Activated naive CD8-positive, alpha-beta T cell treated with anti-CD3 and anti-CD28 coated beads, Interleukin-2, amount 10 ng/mL, durations not matched to agents 7 days and 5 days (primary cell): Measurements from ENCODE around the gene LRWD1. TPM values are rescaled to one million over a fixed set of nuclear protein-coding genes. Genes with fewer than 3 reads are reported as not detected.
"Not testable (repeated sequence)": the region's sequence is repeated elsewhere in the genome, so short reads cannot be mapped to it uniquely, and the experiment has no call there.

Experiments
- ATAC-seq: fragments of 150-1000 bp; cut with Tn5 transposase; one replicate; pipeline ENCODE4 v1.10.0; 2021; ENCODE audit warnings: low read depth, moderate library complexity
- POLR2A ChIA-PET: fragments of 350-600 bp; sonication (Branson Sonifier 250); formaldehyde crosslinking; loops from one replicate; lab custom pipeline; 2021; ENCODE audit warnings: antibody characterized with exemption; lab: Charles Lee
- DNase-seq: peaks from one replicate; pipeline ENCODE4 v3.0.0; 2021
- H3K27ac Mint-ChIP-seq: one replicate; pipeline ENCODE4 v1.8.0; 2022; ENCODE audit warnings: mild to moderate bottlenecking, mixed read lengths
- H3K27me3 Mint-ChIP-seq: one replicate; pipeline ENCODE4 v1.8.0; 2022; ENCODE audit warnings: mild to moderate bottlenecking, moderate library complexity, mixed read lengths
- H3K36me3 Mint-ChIP-seq: one replicate; pipeline ENCODE4 v1.8.0; 2021; ENCODE audit warnings: mild to moderate bottlenecking, mixed read lengths
- H3K4me1 Mint-ChIP-seq: one replicate; pipeline ENCODE4 v1.8.0; 2021; ENCODE audit warnings: mixed read lengths
- H3K4me3 Mint-ChIP-seq: one replicate; pipeline ENCODE4 v1.8.0; 2022; ENCODE audit warnings: mild to moderate bottlenecking, moderate library complexity, mixed read lengths
- H3K9me3 Mint-ChIP-seq: one replicate; pipeline ENCODE4 v1.8.0; 2021; ENCODE audit warnings: mixed read lengths
- total RNA-seq, 2 experiments: library from RNA; stranded (reverse); gene quantifications; one replicate each; pipeline ENCODE4 v1.2.3, GENCODE V29; 2021

LRWD1 gene
- total RNA-seq, 2 experiments from 2014 or later = 14.7 to 15.8 TPM

DNA sequence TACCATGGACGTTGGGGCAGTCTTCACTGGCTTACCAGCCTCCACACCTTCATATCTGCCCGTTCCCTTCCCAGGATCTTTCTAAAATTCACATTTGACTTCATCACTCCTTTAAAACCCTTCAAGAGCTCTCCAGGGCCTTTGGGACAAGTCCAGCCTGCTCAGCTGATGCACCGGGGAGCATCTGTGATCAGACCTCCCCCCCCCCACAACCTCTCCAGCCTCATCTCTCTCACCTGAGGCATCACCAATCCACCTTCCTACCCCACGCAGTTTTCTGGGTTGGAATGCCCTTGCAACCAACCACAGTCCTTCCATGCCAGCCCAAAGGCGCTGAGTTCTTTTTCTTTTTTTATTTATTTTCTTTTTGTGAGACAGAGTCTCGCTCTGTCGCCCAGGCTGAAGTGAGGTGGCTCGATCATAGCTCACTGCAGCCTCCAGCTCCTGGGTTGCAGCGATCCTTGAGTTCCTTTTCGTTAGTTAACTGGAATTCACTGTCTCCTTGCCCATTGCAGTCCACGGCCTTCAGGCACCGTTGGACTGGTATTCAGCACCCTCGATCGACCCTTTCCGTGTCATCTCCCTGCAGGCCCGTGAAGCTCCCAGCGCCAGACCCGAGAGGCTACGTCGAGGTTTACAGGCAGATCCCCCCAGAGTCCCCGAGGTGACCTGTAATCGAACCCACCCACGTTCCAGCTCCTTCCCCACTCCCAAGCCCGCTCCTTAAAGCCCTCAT, 775 bp upstream of the LRWD1 start:
- ATAC-seq (peak; percentile 3), DNase-seq (no peak)
- H3K4me1 Mint-ChIP-seq = peaks cover 16% of the 10 kb centered on the region
- H3K27ac Mint-ChIP-seq = peak overlapping the region; percentile 83
- no peaks in the 10 kb centered on the region for H3K27me3 Mint-ChIP-seq
- POLR2A ChIA-PET = interaction anchor here (0.9 to 2.2 kb wide), 6 partner anchors 9 to 68 kb away, joined by 3 to 9 read pairs (median 6); partner anchors contain the start of gene PRKRIP1
- peak overlapping the region; percentile 94 for H3K4me3 Mint-ChIP-seq
- peaks cover 5% of the 10 kb centered on the region for H3K36me3 Mint-ChIP-seq
- no peaks in the 10 kb centered on the region for H3K9me3 Mint-ChIP-seq

DNA sequence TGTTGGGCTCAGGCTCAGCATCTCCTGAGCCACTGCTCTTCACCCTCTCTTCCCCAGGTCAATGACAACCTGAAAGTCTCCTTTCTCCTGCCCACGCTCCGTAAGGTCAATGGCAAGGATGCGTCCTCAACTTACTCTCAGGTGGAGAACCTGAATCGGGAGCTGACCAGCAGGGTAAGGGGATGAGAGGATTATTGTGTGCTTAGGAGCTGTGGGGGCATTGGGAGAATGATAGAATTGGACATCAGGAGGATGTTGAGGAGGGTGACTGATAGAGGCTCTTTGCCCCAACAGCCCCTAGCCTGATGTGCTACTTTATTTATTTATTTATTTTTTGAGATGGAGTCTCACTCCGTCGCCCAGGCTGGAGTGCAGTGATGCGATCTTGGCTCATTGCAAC, 1.3 kb downstream of the LRWD1 start:
- no peaks in the 10 kb centered on the region for H3K27me3 Mint-ChIP-seq
- H3K27ac Mint-ChIP-seq = peak overlapping the region; percentile 20
- ATAC-seq = no peak
- POLR2A ChIA-PET = interaction anchor here (1.2 kb wide), 1 partner anchor 14 kb away, joined by 3 read pairs; no protein-coding TSS in a partner anchor
- H3K4me3 Mint-ChIP-seq = peak overlapping the region; percentile 94
- no peaks in the 10 kb centered on the region for H3K36me3 Mint-ChIP-seq
- H3K4me1 Mint-ChIP-seq = peaks cover 16% of the 10 kb centered on the region
- DNase-seq = no peak
- no peaks in the 10 kb centered on the region for H3K9me3 Mint-ChIP-seq

DNA sequence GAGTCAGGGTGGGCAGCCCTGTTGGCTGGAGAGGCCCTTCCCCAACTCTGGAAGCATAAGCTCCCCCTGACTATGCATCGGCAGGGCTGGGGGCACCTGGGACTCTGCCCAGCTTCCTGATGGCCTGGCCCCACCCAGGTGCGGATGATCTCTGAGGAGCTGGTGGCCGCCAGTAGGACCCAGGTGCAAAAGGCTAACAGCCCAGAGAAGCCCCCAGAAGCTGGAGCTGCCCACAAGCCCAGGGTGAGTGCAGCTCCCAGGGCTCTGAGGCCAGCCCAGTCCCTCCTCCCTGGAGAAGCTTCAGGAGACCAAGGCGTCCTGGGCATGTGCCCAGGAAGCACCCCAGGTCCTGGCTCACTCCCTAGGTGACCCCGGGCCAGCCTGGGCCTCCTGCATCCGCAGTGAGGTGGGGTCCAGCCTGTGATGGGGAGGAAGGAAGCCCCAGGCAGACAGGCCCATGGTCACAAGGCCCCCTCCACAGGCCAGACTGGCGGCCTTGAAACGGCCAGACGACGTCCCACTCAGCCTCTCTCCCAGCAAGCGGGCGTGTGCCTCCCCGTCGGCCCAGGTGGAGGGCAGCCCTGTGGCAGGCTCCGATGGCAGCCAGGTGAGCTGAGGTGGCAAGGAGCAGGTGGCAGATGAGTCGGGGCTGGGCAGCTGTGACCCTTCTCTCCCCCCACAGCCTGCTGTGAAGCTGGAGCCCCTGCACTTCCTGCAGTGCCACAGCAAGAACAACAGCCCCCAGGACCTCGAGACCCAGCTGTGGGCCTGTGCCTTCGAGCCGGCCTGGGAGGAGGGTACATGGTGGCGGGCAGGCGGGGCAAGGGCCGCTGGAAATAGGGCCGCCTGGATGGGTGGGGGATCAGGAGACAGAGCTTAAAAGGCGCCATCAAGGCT, 3.0 kb downstream of the LRWD1 start:
- Mint-ChIP-seq H3K4me1 (peaks cover 12% of the 10 kb centered on the region), H3K4me3 (no peak overlapping the region), H3K27me3 (no peaks in the 10 kb centered on the region), H3K27ac (no peak overlapping the region), H3K36me3 (no peaks in the 10 kb centered on the region), H3K9me3 (no peaks in the 10 kb centered on the region)
- DNase-seq = no peak
- POLR2A ChIA-PET = interaction anchor here (0.6 to 1.5 kb wide), 2 partner anchors 29 to 35 kb away, joined by 3 read pairs; no protein-coding TSS in a partner anchor
- ATAC-seq = no peak

DNA sequence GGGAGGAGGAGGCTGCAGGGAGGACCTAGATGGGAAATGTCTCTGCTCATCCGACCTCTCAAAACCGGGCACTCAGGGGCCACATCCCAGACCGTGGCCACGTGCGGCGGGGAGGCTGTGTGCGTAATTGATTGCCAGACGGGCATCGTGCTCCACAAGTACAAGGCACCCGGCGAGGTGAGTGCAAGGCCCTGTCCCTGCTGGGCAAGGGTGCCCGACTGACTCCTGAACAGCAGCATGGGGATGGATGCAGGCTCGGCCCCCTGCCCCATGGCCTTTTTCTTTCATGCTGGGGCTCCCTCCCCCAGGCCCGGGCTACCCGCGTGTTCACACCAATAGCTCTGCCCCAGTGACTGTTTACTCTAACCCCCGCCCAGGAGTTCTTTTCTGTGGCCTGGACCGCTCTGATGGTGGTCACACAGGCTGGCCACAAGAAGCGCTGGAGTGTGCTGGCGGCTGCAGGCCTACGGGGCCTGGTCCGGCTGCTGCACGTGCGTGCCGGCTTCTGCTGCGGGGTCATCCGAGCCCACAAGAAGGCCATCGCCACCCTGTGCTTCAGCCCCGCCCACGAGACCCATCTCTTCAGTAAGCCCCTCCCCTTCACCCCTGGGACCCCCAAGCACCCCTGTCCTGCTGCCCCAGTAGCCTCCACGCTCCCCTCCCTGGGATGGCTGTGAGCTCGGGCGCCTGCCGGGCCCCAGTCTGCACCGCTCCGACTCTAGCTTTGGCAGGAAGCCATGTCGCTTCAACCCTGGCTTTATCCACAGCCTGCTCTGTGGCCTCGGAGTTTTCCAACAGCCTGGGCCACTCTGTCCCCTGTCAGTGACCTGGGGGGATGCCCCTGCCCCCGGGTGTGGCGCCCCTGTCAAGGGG, 3.9 kb downstream of the LRWD1 start:
- no peak overlapping the region for H3K27ac Mint-ChIP-seq
- no peak for ATAC-seq
- POLR2A ChIA-PET = interaction anchor here (1.5 kb wide), 1 partner anchor 30 kb away, joined by 3 read pairs; no protein-coding TSS in a partner anchor

DNA sequence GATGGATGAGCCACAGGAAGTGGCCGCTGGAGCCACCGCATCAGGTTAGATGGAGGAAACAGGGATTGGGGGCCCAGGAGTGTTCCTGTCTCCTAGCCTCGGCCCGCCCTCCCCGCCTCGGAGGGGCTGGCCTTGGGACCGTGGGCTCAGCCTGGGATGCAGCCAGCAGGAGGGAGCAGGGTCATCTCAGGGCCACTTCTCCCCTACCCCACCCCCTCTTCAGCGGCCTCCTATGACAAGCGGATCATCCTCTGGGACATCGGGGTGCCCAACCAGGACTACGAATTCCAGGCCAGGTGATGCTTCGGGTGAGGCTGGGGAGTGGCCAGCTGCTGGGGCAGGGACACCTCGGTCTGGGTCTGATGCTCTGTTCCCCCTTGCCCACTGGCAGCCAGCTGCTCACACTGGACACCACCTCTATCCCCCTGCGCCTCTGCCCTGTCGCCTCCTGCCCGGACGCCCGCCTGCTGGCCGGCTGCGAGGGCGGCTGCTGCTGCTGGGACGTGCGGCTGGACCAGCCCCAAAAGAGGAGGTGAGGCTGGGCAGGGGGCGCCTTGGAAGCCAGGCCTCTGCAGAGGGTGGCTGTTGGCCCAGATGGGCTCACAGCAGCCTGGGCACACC, 4.7 kb downstream of the LRWD1 start:
- no peak for ATAC-seq
- H3K27ac Mint-ChIP-seq = no peak overlapping the region
- H3K27me3 Mint-ChIP-seq = no peaks in the 10 kb centered on the region

More for the DNA sequence above, 3.9 kb downstream of the LRWD1 start:
- no peaks in the 10 kb centered on the region for H3K9me3 Mint-ChIP-seq
- H3K4me1 Mint-ChIP-seq = peaks cover 11% of the 10 kb centered on the region
- no peak overlapping the region for H3K4me3 Mint-ChIP-seq
- H3K36me3 Mint-ChIP-seq = no peaks in the 10 kb centered on the region
- DNase-seq = no peak
- H3K27me3 Mint-ChIP-seq = no peaks in the 10 kb centered on the region

DNA sequence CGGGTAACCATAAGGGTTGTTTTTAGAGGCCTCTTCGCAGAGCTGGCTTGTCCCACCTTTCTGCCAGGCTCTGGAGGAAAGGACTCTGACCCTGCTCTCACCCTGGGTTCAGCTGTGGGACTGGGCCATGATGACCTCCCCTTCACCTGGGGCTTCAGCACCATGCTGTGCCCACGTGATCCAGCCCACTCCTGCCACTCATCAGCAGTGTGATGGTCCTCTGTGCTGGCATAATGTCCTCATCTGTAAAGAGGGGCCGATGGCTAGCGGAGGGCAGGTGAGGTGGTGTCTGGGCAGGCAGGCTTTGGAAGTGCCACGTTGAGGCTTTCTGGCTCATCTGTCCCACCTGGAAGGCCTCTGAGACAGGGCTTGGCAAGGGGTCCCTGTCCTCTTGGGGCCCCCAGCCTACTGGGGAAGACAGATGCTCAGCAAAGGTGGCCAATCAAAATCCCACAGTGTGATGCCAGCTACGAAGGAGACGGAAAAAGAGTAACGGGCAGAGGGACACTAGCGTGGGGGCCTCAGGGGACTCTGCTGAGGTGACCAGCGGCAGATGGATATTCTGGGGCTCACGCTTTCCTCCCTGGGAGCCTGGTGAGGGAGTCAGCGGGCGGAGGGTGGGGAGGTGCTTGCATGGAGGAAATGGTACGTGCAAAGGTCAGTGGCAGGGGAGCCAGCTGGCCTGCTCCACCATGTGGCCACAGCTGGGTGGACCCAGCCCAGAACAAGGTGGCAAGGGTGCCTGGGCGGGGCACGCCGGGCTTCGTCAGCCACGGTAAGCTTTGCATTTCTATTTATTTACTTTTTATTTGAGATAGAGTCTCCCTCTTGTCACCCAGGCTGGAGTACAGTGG, 5.4 kb downstream of the LRWD1 start:
- ATAC-seq = no peak
- no peak overlapping the region for H3K4me3 Mint-ChIP-seq
- POLR2A ChIA-PET = no interaction called here
- peak overlapping the region; percentile 25 for H3K27ac Mint-ChIP-seq
- no peaks in the 10 kb centered on the region for H3K27me3 Mint-ChIP-seq
- H3K9me3 Mint-ChIP-seq = no peaks in the 10 kb centered on the region
- no peaks in the 10 kb centered on the region for H3K36me3 Mint-ChIP-seq
- peaks cover 6% of the 10 kb centered on the region for H3K4me1 Mint-ChIP-seq
- no peak for DNase-seq

More for the DNA sequence above, 4.7 kb downstream of the LRWD1 start:
- Mint-ChIP-seq H3K4me3 (no peak overlapping the region), H3K4me1 (peaks cover 6% of the 10 kb centered on the region), H3K9me3 (no peaks in the 10 kb centered on the region), H3K36me3 (no peaks in the 10 kb centered on the region)
- POLR2A ChIA-PET = no interaction called here
- no peak for DNase-seq

DNA sequence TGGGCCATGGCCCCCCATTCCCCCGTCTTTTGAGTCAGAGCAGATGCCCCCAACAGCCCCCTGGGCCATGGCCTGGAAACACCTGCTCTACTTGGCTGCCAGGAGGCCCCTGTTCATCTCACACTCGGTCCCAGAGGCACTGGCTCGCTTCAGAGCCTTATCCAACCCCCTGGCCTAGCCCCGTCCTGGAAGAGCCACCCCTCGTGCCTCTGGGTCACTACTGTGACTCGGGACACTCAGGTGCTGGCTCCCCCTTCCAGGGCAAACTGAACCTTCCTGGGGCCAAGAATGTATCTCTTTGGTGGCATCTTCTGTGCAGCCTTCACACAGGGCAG, 7.0 kb downstream of the LRWD1 start:
- Mint-ChIP-seq H3K27me3 (no peaks in the 10 kb centered on the region), H3K9me3 (no peaks in the 10 kb centered on the region), H3K27ac (no peak overlapping the region), H3K4me3 (no peak overlapping the region), H3K36me3 (no peaks in the 10 kb centered on the region), H3K4me1 (peaks cover 2% of the 10 kb centered on the region)
- no peak for ATAC-seq
- no peak for DNase-seq
- POLR2A ChIA-PET = interaction anchor here (1.2 kb wide), 1 partner anchor 56 kb away, joined by 3 read pairs; no protein-coding TSS in a partner anchor

DNA sequence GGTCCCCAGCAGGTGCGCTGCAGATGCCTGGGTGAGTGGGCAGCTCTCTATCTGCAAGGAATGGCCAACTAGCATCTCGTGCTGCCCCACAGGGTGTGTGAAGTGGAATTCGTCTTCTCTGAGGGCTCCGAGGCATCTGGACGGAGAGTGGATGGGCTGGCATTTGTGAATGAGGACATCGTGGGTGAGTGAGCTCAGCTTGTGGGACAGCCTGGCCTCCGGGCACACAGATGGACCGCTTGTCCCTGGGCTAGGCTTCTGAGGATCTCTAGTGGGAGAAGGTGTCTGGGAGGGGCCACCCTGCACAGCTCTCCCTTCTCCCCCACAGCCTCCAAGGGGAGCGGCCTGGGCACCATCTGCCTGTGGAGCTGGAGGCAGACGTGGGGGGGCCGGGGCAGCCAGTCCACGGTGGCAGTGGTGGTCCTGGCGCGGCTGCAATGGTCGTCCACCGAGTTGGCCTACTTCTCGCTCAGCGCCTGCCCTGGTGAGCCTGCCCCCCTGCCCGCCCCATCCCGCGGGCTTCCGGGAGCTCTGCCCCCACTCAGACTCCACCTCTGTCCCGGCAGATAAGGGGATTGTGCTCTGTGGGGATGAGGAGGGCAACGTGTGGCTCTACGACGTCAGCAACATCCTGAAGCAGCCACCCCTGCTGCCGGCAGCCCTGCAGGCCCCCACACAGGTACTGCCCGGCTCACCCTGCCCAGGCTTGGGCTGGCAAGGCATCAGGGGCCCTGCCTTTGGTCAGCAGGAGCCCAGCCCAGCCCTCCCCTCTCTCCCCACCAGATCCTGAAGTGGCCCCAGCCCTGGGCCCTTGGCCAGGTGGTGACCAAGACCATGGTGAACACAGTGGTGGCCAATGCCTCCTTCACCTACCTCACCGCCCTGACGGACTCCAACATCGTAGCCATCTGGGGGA, 7.6 kb downstream of the LRWD1 start:
- H3K9me3 Mint-ChIP-seq = no peaks in the 10 kb centered on the region
- DNase-seq (peak; percentile 26), ATAC-seq (no peak)
- H3K27me3 Mint-ChIP-seq = no peaks in the 10 kb centered on the region
- no peak overlapping the region for H3K27ac Mint-ChIP-seq
- no peaks in the 10 kb centered on the region for H3K4me1 Mint-ChIP-seq
- no peaks in the 10 kb centered on the region for H3K36me3 Mint-ChIP-seq
- H3K4me3 Mint-ChIP-seq = no peak overlapping the region
- POLR2A ChIA-PET = interaction anchor here (0.5 to 1.2 kb wide), 2 partner anchors 31 to 57 kb away, joined by 3 read pairs; no protein-coding TSS in a partner anchor

DNA sequence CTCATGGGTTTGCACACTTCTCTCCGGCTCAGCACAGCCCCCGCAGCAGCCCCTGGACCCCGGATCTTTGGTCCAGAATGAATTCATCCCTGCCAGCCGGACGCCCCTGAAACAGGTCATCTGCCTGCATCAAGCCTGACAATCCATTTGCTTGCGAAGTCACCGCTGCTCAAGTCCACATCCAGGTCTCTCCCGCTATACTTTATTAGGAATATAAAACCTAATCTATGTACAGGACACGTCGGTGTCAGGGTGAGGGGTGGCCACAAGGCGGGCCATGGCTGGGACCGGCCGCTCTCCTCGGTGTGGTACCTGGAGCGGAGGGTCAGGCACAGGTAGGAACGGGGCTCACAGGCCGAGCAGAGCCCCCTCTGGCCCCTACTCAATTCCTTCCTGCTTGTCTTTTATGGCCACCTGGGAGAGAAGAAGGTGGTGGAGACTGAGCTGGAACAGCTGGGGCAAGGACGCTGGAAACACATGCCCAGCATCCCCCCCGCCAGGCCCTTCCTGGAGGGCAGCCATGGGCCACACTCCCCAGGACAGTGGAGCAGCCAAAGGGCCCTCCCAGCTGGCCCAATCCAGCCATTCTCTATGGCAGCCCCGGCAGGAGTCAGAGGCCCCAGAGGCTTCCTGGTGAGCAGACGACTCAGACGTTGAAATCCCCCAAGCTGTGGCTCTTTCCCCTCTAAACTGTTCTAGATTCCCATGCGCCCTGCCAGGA, 8.6 kb downstream of the LRWD1 start:
- peak; percentile 21 for DNase-seq
- H3K36me3 Mint-ChIP-seq = no peaks in the 10 kb centered on the region
- H3K27ac Mint-ChIP-seq = no peak overlapping the region
- no peaks in the 10 kb centered on the region for H3K9me3 Mint-ChIP-seq
- no peaks in the 10 kb centered on the region for H3K27me3 Mint-ChIP-seq
- H3K4me1 Mint-ChIP-seq = no peaks in the 10 kb centered on the region
- ATAC-seq = no peak
- no peak overlapping the region for H3K4me3 Mint-ChIP-seq
- POLR2A ChIA-PET = no interaction called here

DNA sequence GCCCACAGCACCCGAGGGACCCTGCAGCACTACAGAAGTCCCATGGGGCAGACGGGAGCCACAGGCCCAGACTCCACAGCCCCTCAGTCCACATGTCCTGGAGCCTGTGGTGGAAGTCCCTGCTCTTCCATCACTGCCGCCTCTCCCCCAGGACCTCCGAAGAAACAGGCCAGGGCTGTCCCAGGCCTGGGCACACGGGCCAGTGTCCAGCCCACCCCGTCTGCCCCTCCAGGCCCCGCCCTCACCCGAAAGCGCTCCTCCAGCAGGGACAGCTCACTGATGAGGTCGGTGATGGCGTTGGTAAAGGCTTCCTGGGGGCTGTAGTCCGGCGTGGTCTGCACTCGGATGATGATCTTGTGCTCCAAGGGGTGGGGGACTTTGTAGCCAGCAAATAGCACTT, 9.3 kb downstream of the LRWD1 start:
- H3K36me3 Mint-ChIP-seq, POLR2A ChIA-PET, H3K9me3 Mint-ChIP-seq, ATAC-seq, H3K27me3 Mint-ChIP-seq, H3K4me1 Mint-ChIP-seq, H3K4me3 Mint-ChIP-seq, H3K27ac Mint-ChIP-seq: not testable (repeated sequence)
- DNase-seq = peak; percentile 4
